ENCODE measurements around the gene DCDC1. TPM values are rescaled to one million over a fixed set of nuclear protein-coding genes. Genes with fewer than 3 reads are reported as not detected.

The DCDC1 gene
- polyA plus RNA-seq, 2 of the 4 experiments (the other 2 are of a cell fraction), result 2.8 to 9.5 TPM

- no peak for TF ChIP-seq POLR2A (IDR thresholded peaks at IDR 0.05; ENCODE audit: low read length)
- no peak for TF ChIP-seq HDAC2 (IDR thresholded peaks at IDR 0.05)
- TF ChIP-seq SREBF2 (IDR thresholded peaks at IDR 0.05), result no peak
- TF ChIP-seq RAD21 (conservative IDR thresholded peaks at IDR 0.05 in 1 of 2, IDR thresholded peaks at IDR 0.05 in 1 of 2), result no peak
- TF ChIP-seq JUN (IDR thresholded peaks at IDR 0.05), result no peak
- no peak for TF ChIP-seq ZSCAN20 (CRISPR knock-in tag; IDR thresholded peaks at IDR 0.05)
- Histone ChIP-seq H3K9me3 (no peaks in the 10 kb centered on the region), H3K4me1 (no peaks in the 10 kb centered on the region), H3K27ac (no peak overlapping the region), H3K4me2 (no peak overlapping the region), H3K4me3 (no peak overlapping the region)
- FAIRE-seq (no peak), DNase-seq (ENCODE audit: low read depth in 1 of 2, low spot score in 1 of 2) (no peak), ATAC-seq (no peak)
- WGBS (ENCODE audit: missing lambda C conversion rate), result 75% methylated on average over 4 of the region's 4 CpGs
- CTCF ChIA-PET, result interaction anchor here (1.2 kb wide), 1 partner anchor 761 kb away, joined by 3 read pairs; no protein-coding TSS in a partner anchor
- POLR2A ChIA-PET, result no interaction called here
Measured at GRCh38 chr11:31110830-31111229, 258.7 kb downstream of the DCDC1 start.

GRCh38 chr11:31109446-31109845 is 260.1 kb downstream of the DCDC1 start:
- FAIRE-seq, result no peak
- TF ChIP-seq KDM5A (IDR thresholded peaks at IDR 0.05) (no peak), POLR2AphosphoS2 (conservative IDR thresholded peaks at IDR 0.05; ENCODE audit: low read length) (no peak), HOXA7 (CRISPR knock-in tag; IDR thresholded peaks at IDR 0.05) (no peak), KDM1A (IDR thresholded peaks at IDR 0.05; ENCODE audit: low read depth) (no peak), EHMT2 (IDR thresholded peaks at IDR 0.05; ENCODE audit: low read depth) (no peak), HOXB13 (CRISPR knock-in tag; IDR thresholded peaks at IDR 0.05; ENCODE audit: low read depth) (no peak), E2F6 (IDR thresholded peaks at IDR 0.05; ENCODE audit: borderline replicate concordance, low read depth) (no peak), EP300 (IDR thresholded peaks at IDR 0.05) (no peak), NR3C1 (IDR thresholded peaks at IDR 0.05) (no peak), CHD2 (IDR thresholded peaks at IDR 0.05; ENCODE audit: low read length, partially characterized antibody) (no peak), FOSB (CRISPR knock-in tag; IDR thresholded peaks at IDR 0.05) (no peak), JUNB (IDR thresholded peaks at IDR 0.05) (no peak), HMGXB4 (CRISPR knock-in tag; IDR thresholded peaks at IDR 0.05; ENCODE audit: borderline replicate concordance) (no peak), CTCF (IDR thresholded peaks at IDR 0.05) (no peak), MAX (IDR thresholded peaks at IDR 0.05) (no peak), HOXB5 (CRISPR knock-in tag; IDR thresholded peaks at IDR 0.05) (no peak), RNF2 (IDR thresholded peaks at IDR 0.05; ENCODE audit: borderline replicate concordance, low read depth) (no peak), ZNF302 (CRISPR knock-in tag; IDR thresholded peaks at IDR 0.05) (no peak), MYC (IDR thresholded peaks at IDR 0.05; ENCODE audit: borderline replicate concordance, low read length) (no peak)
- H3K4me2 ChIP-seq, result no peak overlapping the region
- H3K4me3 ChIP-seq, result no peak overlapping the region
- DNase-seq (ENCODE audit: low read depth in 1 of 2, low spot score in 1 of 2), result no peak
- no peak overlapping the region for H3K27ac ChIP-seq
- POLR2A ChIA-PET, result no interaction called here
- 66% methylated on average over 3 of the region's 3 CpGs for WGBS (ENCODE audit: missing lambda C conversion rate)
- H3K9me3 ChIP-seq, result no peaks in the 10 kb centered on the region
- ATAC-seq, result no peak
- CTCF ChIA-PET, result interaction anchor here (1.4 to 1.8 kb wide), 3 partner anchors 149 to 1066 kb away, joined by 3 to 6 read pairs (median 4); no protein-coding TSS in a partner anchor
- no peaks in the 10 kb centered on the region for H3K4me1 ChIP-seq

Measured in A549 (cell line).